Common myeloid progenitor, CD34-positive (primary cell): Measurements from ENCODE around the gene EHBP1L1.

Experiments used
- CTCF ChIA-PET: fragments of 350-600 bp; sonication (Branson Sonifier 250); formaldehyde crosslinking; loops from one replicate; lab custom pipeline; 2021; ENCODE audit warnings: antibody characterized with exemption; lab: Charles Lee
- POLR2A ChIA-PET: fragments of 350-600 bp; sonication (Branson Sonifier 250); formaldehyde crosslinking; loops from one replicate; lab custom pipeline; 2021; ENCODE audit warnings: antibody characterized with exemption; lab: Charles Lee
- DNase-seq, 3 donors: peaks; one replicate each; pipeline versions ENCODE4 v3.0.0 to v3.0.0-alpha.2; 2013
- H3K27ac ChIP-seq, 2 experiments: 1 replicate in 1 of 2; 2 replicates in 1 of 2; pipeline ENCODE4 v1.7.0; 2013; ENCODE audit warnings: inconsistent platforms in 2 of 2, low read length in 2 of 2, mild to moderate bottlenecking in 2 of 2, low read depth in 1 of 2, moderate library complexity in 1 of 2; ENCODE audit not compliant: severe bottlenecking in 2 of 2, insufficient read depth in 1 of 2, poor library complexity in 1 of 2
- H3K27me3 ChIP-seq, 5 experiments: replicated peaks in 2 of 5; 1 replicate in 3 of 5; 2 replicates in 2 of 5; pipeline versions ENCODE4 v1.6.1 to v1.7.0; 2013; ENCODE audit warnings: low read length in 4 of 5, mild to moderate bottlenecking in 2 of 5, moderate library complexity in 2 of 5, inconsistent platforms in 1 of 5; ENCODE audit not compliant: insufficient read depth in 5 of 5, control insufficient read depth in 4 of 5
- H3K36me3 ChIP-seq, 4 experiments: 1 replicate in 2 of 4; 2 replicates in 2 of 4; pipeline versions ENCODE4 v1.6.1 to v1.7.0; 2013; ENCODE audit warnings: low read length in 3 of 4, control low read depth in 1 of 4, mild to moderate bottlenecking in 1 of 4; ENCODE audit not compliant: control insufficient read depth in 4 of 4, insufficient read depth in 4 of 4
- H3K4me1 ChIP-seq, 4 experiments: 1 replicate in 3 of 4; 2 replicates in 1 of 4; pipeline versions ENCODE4 v1.6.1 to v1.7.1; 2013; ENCODE audit warnings: low read length in 3 of 4, mild to moderate bottlenecking in 3 of 4, control low read depth in 1 of 4, inconsistent platforms in 1 of 4, moderate library complexity in 1 of 4; ENCODE audit not compliant: control insufficient read depth in 4 of 4, insufficient read depth in 4 of 4; ENCODE audit errors: control extremely low read depth in 1 of 4
- H3K4me3 ChIP-seq, 7 experiments: 1 replicate in 4 of 7; 2 replicates in 3 of 7; pipeline versions ENCODE4 v1.5.1 to v1.7.0; 2013; ENCODE audit warnings: mild to moderate bottlenecking in 7 of 7, low read length in 6 of 7, moderate library complexity in 6 of 7, inconsistent platforms in 2 of 7, low read depth in 2 of 7, control low read depth in 1 of 7; ENCODE audit not compliant: insufficient read depth in 4 of 7, control insufficient read depth in 1 of 7; ENCODE audit errors: extremely low read depth in 1 of 7
- H3K9me3 ChIP-seq, 5 experiments: 1 replicate in 4 of 5; 2 replicates in 1 of 5; pipeline versions ENCODE4 v1.6.1 to v1.7.1; 2013; ENCODE audit warnings: low read length in 4 of 5, mild to moderate bottlenecking in 2 of 5, inconsistent platforms in 1 of 5, low read depth in 1 of 5, moderate library complexity in 1 of 5; ENCODE audit not compliant: control insufficient read depth in 4 of 5, insufficient read depth in 2 of 5; ENCODE audit errors: control extremely low read depth in 1 of 5
- WGBS: methylation state at CpG from one replicate; pipeline ENCODE4 v1.1.5; 2013; ENCODE audit not compliant: insufficient coverage; 5-methylcytosine and 5-hydroxymethylcytosine counted together

Gene EHBP1L1

DNA sequence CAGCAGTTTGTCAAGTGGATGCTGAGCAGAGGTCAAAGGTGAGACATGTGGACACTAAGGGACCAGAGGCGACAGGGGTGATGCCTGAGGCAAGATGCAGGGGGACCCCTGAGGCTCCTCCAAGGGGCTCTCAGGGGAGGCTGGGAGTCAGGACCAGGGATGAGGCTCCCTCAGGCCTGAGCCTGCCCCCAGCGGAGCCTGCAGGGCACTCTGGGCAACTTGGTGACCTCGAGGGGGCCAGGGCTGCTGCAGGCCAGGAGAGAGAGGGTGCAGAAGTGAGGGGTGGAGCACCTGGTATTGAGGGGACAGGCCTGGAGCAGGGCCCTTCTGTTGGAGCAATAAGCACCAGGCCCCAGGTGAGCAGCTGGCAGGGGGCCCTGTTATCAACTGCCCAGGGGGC, 6.1 kb downstream of the EHBP1L1 start:
- ChIA-PET POLR2A (no interaction called here), CTCF (interaction anchor here (1.2 to 16.4 kb wide), 6 partner anchors 8 to 43 kb away, joined by 3 to 262 read pairs (median 5); partner anchors contain the start of gene ZNRD2)
- Histone ChIP-seq H3K27me3 (no peaks in the 10 kb centered on the region), H3K27ac (no peak overlapping the region), H3K4me3 (no peak overlapping the region), H3K36me3 (peaks cover 0 to 67% (median 45%) of the 10 kb centered on the region in 4 experiments), H3K4me1 (peaks cover 0 to 25% (median 14%) of the 10 kb centered on the region in 4 experiments), H3K9me3 (no peaks in the 10 kb centered on the region)
- DNase-seq, result no peak
- 93% methylated on average over 3 of the region's 3 CpGs for WGBS

DNA sequence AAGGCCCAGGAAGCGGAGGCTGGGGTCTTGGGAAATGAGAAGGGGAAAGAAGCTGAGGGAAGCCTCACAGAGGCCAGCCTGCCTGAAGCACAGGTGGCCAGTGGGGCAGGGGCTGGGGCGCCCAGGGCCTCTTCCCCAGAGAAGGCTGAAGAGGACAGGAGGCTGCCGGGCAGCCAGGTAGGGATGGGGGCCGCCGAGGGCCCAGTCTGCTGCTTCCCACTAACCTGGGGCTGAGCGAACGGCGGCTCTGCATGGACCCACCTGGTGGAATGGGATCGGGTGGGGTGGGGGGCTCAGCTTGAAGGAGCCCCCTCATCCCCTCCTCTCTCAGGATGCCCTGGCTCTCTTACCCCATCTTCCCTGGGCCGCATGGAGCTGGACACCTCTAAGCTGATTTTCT, 7.7 kb downstream of the EHBP1L1 start:
- H3K27ac ChIP-seq, result no peak overlapping the region
- CTCF ChIA-PET, result interaction anchor here (0.8 to 16.4 kb wide), 7 partner anchors 7 to 45 kb away, joined by 3 to 262 read pairs (median 6); partner anchors contain the start of genes EHBP1L1, FAM89B and ZNRD2
- H3K4me3 ChIP-seq, result no peak overlapping the region
- H3K36me3 ChIP-seq, result peaks cover 0 to 67% (median 41%) of the 10 kb centered on the region in 4 experiments
- H3K4me1 ChIP-seq, result peaks cover 0 to 24% (median 13%) of the 10 kb centered on the region in 4 experiments
- POLR2A ChIA-PET, result no interaction called here
- H3K27me3 ChIP-seq, result no peaks in the 10 kb centered on the region
- H3K9me3 ChIP-seq, result no peaks in the 10 kb centered on the region
- WGBS, result 97% methylated on average over 7 of the region's 10 CpGs
- DNase-seq, result no peak

GRCh38 chr11:65584106-65584505, 8.3 kb downstream of the EHBP1L1 start:
- H3K9me3 ChIP-seq, result no peaks in the 10 kb centered on the region
- H3K27ac ChIP-seq, result no peak overlapping the region
- DNase-seq, result no peak
- H3K27me3 ChIP-seq, result no peaks in the 10 kb centered on the region
- no peak overlapping the region for H3K4me3 ChIP-seq
- POLR2A ChIA-PET, result interaction anchor here (5.4 kb wide), 1 partner anchor 8 kb away, joined by 32 read pairs; the partner anchor contains the start of gene EHBP1L1
- WGBS, result 90% methylated on average over 3 of the region's 8 CpGs
- H3K4me1 ChIP-seq, result peaks cover 0 to 26% (median 18%) of the 10 kb centered on the region in 4 experiments
- H3K36me3 ChIP-seq, result peaks cover 0 to 64% (median 40%) of the 10 kb centered on the region in 4 experiments
- CTCF ChIA-PET, result interaction anchor here (0.8 to 16.4 kb wide), 4 partner anchors 6 to 45 kb away, joined by 3 to 262 read pairs (median 144); partner anchors contain the start of genes EHBP1L1, FAM89B and ZNRD2

- ChIA-PET CTCF (interaction anchor here (1.7 to 16.6 kb wide), 5 partner anchors 5 to 46 kb away, joined by 7 to 262 read pairs (median 170); partner anchors contain the start of genes EHBP1L1, FAM89B, MAP3K11 and PCNX3), POLR2A (interaction anchor here (5.4 kb wide), 1 partner anchor 9 kb away, joined by 32 read pairs; the partner anchor contains the start of gene EHBP1L1)
- H3K4me3 ChIP-seq, result no peak overlapping the region
- 91% methylated on average over 44 of the region's 46 CpGs for WGBS
- peaks cover 0 to 59% (median 35%) of the 10 kb centered on the region in 4 experiments for H3K36me3 ChIP-seq
- no peaks in the 10 kb centered on the region for H3K27me3 ChIP-seq
- no peak for DNase-seq
- no peaks in the 10 kb centered on the region for H3K9me3 ChIP-seq
- no peak overlapping the region for H3K27ac ChIP-seq
- H3K4me1 ChIP-seq, result peaks cover 0 to 32% (median 24%) of the 10 kb centered on the region in 4 experiments
These were observed 8.9 kb downstream of the EHBP1L1 start for GRCh38 chr11:65584723-65585171.

DNA sequence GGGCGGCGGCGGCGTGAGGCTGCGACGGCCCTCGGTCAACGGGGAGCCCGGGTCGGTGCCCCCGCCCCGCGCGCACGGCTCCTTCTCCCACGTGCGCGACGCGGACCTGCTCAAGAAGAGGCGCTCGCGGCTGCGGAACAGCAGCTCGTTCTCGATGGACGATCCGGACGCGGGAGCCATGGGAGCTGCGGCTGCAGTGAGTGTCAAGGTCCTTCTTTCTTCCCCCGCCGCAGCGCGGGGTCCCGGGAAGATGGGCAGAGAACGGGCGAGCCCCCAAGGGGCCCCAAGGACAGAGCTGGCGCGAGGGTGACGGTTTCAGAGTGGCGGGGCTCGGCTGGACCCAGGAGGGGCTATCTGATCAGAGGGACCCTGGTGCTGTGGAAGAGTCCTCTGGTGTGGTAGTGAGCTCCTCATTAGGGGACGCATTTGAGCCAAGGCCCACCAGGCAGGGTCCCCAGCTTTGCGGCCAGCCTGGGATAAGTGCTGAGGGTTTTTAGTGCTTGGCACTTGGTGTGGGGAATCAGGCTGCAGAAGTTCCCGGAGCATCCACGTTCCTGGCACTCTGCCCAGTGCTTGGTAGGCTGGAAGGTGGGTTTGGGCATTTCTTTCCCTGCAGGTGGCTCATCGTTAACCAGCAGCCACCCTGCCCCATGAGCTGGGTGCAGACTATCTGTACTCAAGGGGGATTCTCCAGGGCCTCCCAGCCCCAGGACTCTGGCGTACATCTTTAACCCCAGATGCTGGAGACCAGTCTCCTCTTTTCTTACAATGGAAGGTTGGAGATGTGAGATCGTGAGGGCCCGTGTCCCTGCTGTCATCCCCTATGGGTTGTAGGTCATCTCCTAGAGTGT, 9.8 kb downstream of the EHBP1L1 start:
- POLR2A ChIA-PET, result interaction anchor here (5.4 kb wide), 1 partner anchor 10 kb away, joined by 32 read pairs; the partner anchor contains the start of gene EHBP1L1
- peaks cover 4 to 58% (median 32%) of the 10 kb centered on the region in 4 experiments for H3K36me3 ChIP-seq
- DNase-seq, result no peak

DNA sequence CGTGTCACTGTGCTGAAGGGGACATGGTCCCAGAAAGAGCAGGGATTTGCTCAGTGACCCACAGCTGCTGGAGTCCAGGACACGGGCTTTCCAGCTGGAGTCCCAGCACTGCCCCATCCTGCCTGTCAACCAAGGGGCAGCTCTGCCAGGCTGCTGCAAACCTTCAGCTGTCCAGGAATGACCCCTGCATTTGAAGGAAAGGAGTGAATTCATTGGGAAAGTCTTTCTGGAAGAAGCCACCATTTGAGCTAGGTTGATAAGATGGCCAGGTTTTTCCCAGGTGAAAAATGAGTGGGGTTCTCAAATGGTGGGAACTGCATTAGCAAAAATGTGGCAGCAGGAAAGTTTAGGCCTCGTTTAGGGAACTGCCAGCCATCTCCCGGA, 10.4 kb downstream of the EHBP1L1 start:
- WGBS, result 75% methylated on average over 3 of the region's 4 CpGs
- Histone ChIP-seq H3K27me3 (no peaks in the 10 kb centered on the region), H3K4me3 (no peak overlapping the region), H3K27ac (no peak overlapping the region), H3K4me1 (peaks cover 0 to 36% (median 26%) of the 10 kb centered on the region in 4 experiments), H3K36me3 (peaks cover 4 to 54% (median 31%) of the 10 kb centered on the region in 4 experiments), H3K9me3 (no peaks in the 10 kb centered on the region)
- CTCF ChIA-PET, result interaction anchor here (10.7 to 16.6 kb wide), 4 partner anchors 7 to 47 kb away, joined by 119 to 262 read pairs (median 200); partner anchors contain the start of genes EHBP1L1, FAM89B, MAP3K11 and PCNX3
- POLR2A ChIA-PET, result interaction anchor here (5.4 kb wide), 1 partner anchor 10 kb away, joined by 32 read pairs; the partner anchor contains the start of gene EHBP1L1
- DNase-seq, result no peak

More for the DNA sequence above, 9.8 kb downstream of the EHBP1L1 start:
- Histone ChIP-seq H3K27ac (no peak overlapping the region), H3K4me3 (no peak overlapping the region), H3K9me3 (no peaks in the 10 kb centered on the region), H3K27me3 (no peaks in the 10 kb centered on the region), H3K4me1 (peaks cover 0 to 36% (median 26%) of the 10 kb centered on the region in 4 experiments)
- CTCF ChIA-PET, result interaction anchor here (1.7 to 16.6 kb wide), 5 partner anchors 6 to 47 kb away, joined by 7 to 262 read pairs (median 170); partner anchors contain the start of genes EHBP1L1, FAM89B, MAP3K11 and PCNX3
- 95% methylated on average over 44 of the region's 51 CpGs for WGBS
